Tibial nerve (tissue), 4 donors: ENCODE measurements around the gene RAC2. TPM values are rescaled to one million over a fixed set of nuclear protein-coding genes. Genes with fewer than 3 reads are reported as not detected.

ENCODE experiments used
- DNase-seq, 2 donors: peaks; one replicate each; pipeline ENCODE4 v3.0.0-alpha.2; 2019; ENCODE audit warnings: low spot score in 2 of 2
- H3K27ac ChIP-seq, 4 donors: fragments of 200-600 bp; sonication (generic) in 3 of 4; one replicate each; pipeline ENCODE4 v1.5.1; 2017 to 2019; ENCODE audit warnings: mild to moderate bottlenecking in 1 of 4
- H3K27me3 ChIP-seq, 2 donors: fragments of 200-600 bp; sonication (generic) in 1 of 2; one replicate each; pipeline versions ENCODE4 v1.5.1 to v1.6.0; 2017 to 2019
- H3K36me3 ChIP-seq, 3 donors: fragments of 200-600 bp; sonication (generic); one replicate each; pipeline ENCODE4 v1.5.1; 2018 to 2019
- H3K4me1 ChIP-seq, 4 donors: fragments of 200-600 bp; sonication (generic) in 3 of 4; one replicate each; pipeline ENCODE4 v1.5.1; 2017 to 2019
- H3K4me3 ChIP-seq, 4 donors: fragments of 200-600 bp; sonication (generic) in 3 of 4; one replicate each; pipeline ENCODE4 v1.5.1; 2017 to 2019; ENCODE audit warnings: mild to moderate bottlenecking in 1 of 4, moderate library complexity in 1 of 4
- H3K9me3 ChIP-seq, 4 donors: fragments of 200-600 bp; sonication (generic) in 3 of 4; one replicate each; pipeline ENCODE4 v1.5.1; 2017 to 2019
- CTCF ChIP-seq, 5 experiments: fragments of 200-600 bp in 3 of 5; fragments of 450-650 bp in 2 of 5; sonication (generic) in 3 of 5; IDR thresholded peaks; one replicate each; pipeline ENCODE4 v1.5.1; 2016 to 2019; ENCODE audit warnings: antibody characterized with exemption in 5 of 5, mild to moderate bottlenecking in 3 of 5, moderate library complexity in 2 of 5
- EP300 ChIP-seq, 2 donors: sonication (generic); formaldehyde crosslinking; IDR thresholded peaks; one replicate each; pipeline ENCODE4 v1.6.1; 2017; ENCODE audit warnings: antibody characterized with exemption in 2 of 2, mild to moderate bottlenecking in 1 of 2
- POLR2A ChIP-seq, 2 donors: fragments of 450-650 bp; IDR thresholded peaks; one replicate each; pipeline ENCODE4 v1.6.1; 2017; ENCODE audit warnings: antibody characterized with exemption in 2 of 2, mild to moderate bottlenecking in 2 of 2, moderate library complexity in 2 of 2
- WGBS, 2 donors: methylation state at CpG; one replicate each; pipeline ENCODE4 v1.1.5; 2018; 5-methylcytosine and 5-hydroxymethylcytosine counted together
- total RNA-seq, 4 donors: library from RNA; depleted of rRNA; stranded (reverse); fragments of >200 nt; gene quantifications; one replicate each; pipeline ENCODE4 v1.1.0, GENCODE V29; 2016

Gene RAC2
- total RNA-seq, 4 donors from 2014 or later: 6.3 to 18.6 (median 7.8) TPM

- Histone ChIP-seq H3K27me3 (peaks cover 0 to 36% of the 10 kb centered on the region in 2 donors), H3K9me3 (no peaks in the 10 kb centered on the region), H3K4me3 (no peak overlapping the region), H3K36me3 (no peaks in the 10 kb centered on the region), H3K4me1 (peaks cover 0 to 12% (median 0%) of the 10 kb centered on the region in 4 donors), H3K27ac (no peak overlapping the region)
- 60 to 69% methylated on average over 6 of the region's 6 CpGs for WGBS, 2 donors
- TF ChIP-seq CTCF (IDR thresholded peaks at IDR 0.05) (no peak), POLR2A (IDR thresholded peaks at IDR 0.05) (no peak), EP300 (IDR thresholded peaks at IDR 0.05) (no peak)
- no peak for DNase-seq
Measured at GRCh38 chr22:37248251-37248650, 4.2 kb upstream of the RAC2 start.

- Histone ChIP-seq H3K4me3 (no peak overlapping the region), H3K4me1 (peaks cover 0 to 16% (median 0%) of the 10 kb centered on the region in 4 donors), H3K27ac (no peak overlapping the region), H3K36me3 (no peaks in the 10 kb centered on the region), H3K27me3 (peaks cover 0 to 53% of the 10 kb centered on the region in 2 donors), H3K9me3 (no peaks in the 10 kb centered on the region)
- TF ChIP-seq POLR2A (IDR thresholded peaks at IDR 0.05) (no peak), CTCF (IDR thresholded peaks at IDR 0.05) (no peak), EP300 (IDR thresholded peaks at IDR 0.05) (no peak)
- 73 to 75% methylated on average over 6 of the region's 6 CpGs for WGBS, 2 donors
- no peak for DNase-seq
Measured at GRCh38 chr22:37245740-37246139, 1.7 kb upstream of the RAC2 start.

- 64 to 69% methylated on average over 21 to 22 of the region's 22 CpGs for WGBS, 2 donors
- TF ChIP-seq POLR2A (IDR thresholded peaks at IDR 0.05) (no peak), CTCF (IDR thresholded peaks at IDR 0.05) (no peak), EP300 (IDR thresholded peaks at IDR 0.05) (no peak)
- peaks cover 0 to 56% of the 10 kb centered on the region in 2 donors for H3K27me3 ChIP-seq
- peak overlapping the region in 1 of 4 donors; percentile 62 for H3K27ac ChIP-seq
- peaks cover 0 to 16% (median 0%) of the 10 kb centered on the region in 4 donors for H3K4me1 ChIP-seq
- no peak overlapping the region for H3K4me3 ChIP-seq
- DNase-seq: no peak
- no peaks in the 10 kb centered on the region for H3K9me3 ChIP-seq
- no peaks in the 10 kb centered on the region for H3K36me3 ChIP-seq
Measured at GRCh38 chr22:37244922-37245722, 1.1 kb upstream of the RAC2 start.

- Histone ChIP-seq H3K9me3 (no peaks in the 10 kb centered on the region), H3K4me3 (peak overlapping the region in 2 of 4 donors; percentile 33 to 54), H3K27ac (peak overlapping the region in 1 of 4 donors; percentile 76), H3K36me3 (no peaks in the 10 kb centered on the region), H3K27me3 (peaks cover 0 to 63% of the 10 kb centered on the region in 2 donors), H3K4me1 (peaks cover 0 to 16% (median 0%) of the 10 kb centered on the region in 4 donors)
- 33 to 37% methylated on average over 8 to 12 of the region's 12 CpGs for WGBS, 2 donors
- DNase-seq: no peak
- TF ChIP-seq CTCF (IDR thresholded peaks at IDR 0.05) (no peak), POLR2A (IDR thresholded peaks at IDR 0.05) (no peak), EP300 (IDR thresholded peaks at IDR 0.05) (no peak)
Measured at GRCh38 chr22:37243402-37244113, 511 bp downstream of the RAC2 start.
